ENCODE measurements around the gene ALDH3A1.

The ALDH3A1 gene

DNA sequence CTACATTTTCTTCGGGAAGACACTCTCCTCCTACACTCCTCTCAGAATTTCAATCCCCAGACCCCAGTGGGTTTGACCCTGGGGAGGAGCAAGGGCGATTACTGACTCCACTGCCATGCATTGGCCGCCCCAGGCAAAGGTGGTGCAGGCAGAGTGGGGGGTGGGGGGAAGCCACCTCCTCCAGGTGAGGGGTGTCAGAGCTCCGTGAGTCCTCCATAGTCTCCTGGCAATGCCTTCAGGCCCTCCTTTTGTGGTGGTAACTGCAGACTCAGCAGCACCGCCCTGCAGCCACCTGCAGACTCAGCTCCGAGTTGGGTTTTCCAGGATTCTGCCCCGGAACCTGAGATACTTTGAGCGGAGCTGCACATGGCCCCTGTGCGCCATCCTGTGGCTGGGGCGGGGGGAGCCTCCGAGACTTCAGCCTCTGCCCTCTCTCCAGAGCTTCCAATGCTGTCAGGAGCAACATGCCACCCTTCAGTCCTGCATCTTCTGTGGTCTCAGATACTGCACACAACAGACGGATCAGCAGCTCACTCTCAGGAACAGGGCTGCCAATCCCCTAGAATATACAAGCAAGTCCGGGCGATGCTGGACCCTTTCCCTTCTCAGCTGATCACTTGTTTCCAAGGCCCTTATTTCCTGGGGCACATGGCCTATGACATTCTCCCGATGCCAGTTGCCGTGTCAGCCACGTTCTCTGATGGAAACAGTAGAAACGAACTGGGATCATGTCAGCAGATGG, 29.3 kb downstream of the ALDH3A1 start:
- Histone ChIP-seq H3K36me3 (ENCODE audit: control insufficient read depth in 2 of 2, insufficient read depth in 2 of 2, low read length in 2 of 2) (no peaks in the 10 kb centered on the region), H3K27ac (ENCODE audit: low read depth in 2 of 2, low read length in 2 of 2) (peak overlapping the region in 1 of 2 donors; percentile 25), H3K9me3 (ENCODE audit: control insufficient read depth in 2 of 2, low read length in 2 of 2) (no peaks in the 10 kb centered on the region), H3K4me3 (ENCODE audit: low read length in 2 of 2) (no peak overlapping the region), H3K27me3 (ENCODE audit: control insufficient read depth in 2 of 2, insufficient read depth in 2 of 2, low read length in 2 of 2) (no peaks in the 10 kb centered on the region), H3K4me1 (ENCODE audit: control insufficient read depth in 2 of 2, insufficient read depth in 2 of 2, low read length in 2 of 2) (peaks cover 23 to 31% of the 10 kb centered on the region in 2 donors), H3K9ac (ENCODE audit: low read depth in 1 of 2, low read length in 2 of 2) (no peak overlapping the region)

DNA sequence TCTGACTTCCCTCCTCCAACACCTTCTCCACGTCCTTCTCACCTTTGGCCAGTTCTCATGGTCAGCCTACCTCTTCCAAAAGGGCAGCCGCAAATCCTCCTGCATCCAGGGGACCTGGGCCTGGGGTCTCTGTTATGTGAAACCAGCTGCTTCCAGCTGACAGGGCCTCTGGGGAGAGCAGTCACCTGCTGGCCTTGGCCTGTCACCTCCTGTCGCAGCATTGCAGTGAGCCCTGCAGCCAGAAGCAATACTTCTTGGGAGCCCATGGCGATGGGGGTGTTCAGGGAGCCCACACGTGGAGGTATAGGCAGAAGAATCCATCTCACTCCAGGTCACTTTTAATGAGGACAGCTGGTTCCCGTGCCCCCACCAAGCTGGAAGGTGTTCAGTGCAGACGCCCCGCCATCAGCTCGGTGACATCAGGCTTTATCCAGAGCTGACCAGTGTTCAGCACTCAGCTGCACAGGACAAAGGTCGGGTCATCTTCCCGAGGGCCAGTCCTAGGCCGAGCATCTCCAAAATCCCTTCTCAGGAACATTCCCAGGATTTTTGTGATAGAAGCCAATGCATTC, 30.0 kb downstream of the ALDH3A1 start:
- peak overlapping the region in 1 of 2 donors; percentile 28 for H3K27ac ChIP-seq (ENCODE audit: low read depth in 2 of 2, low read length in 2 of 2)
- H3K9me3 ChIP-seq (ENCODE audit: control insufficient read depth in 2 of 2, low read length in 2 of 2) = no peaks in the 10 kb centered on the region
- no peaks in the 10 kb centered on the region for H3K27me3 ChIP-seq (ENCODE audit: control insufficient read depth in 2 of 2, insufficient read depth in 2 of 2, low read length in 2 of 2)
- H3K4me1 ChIP-seq (ENCODE audit: control insufficient read depth in 2 of 2, insufficient read depth in 2 of 2, low read length in 2 of 2) = peaks cover 23 to 31% of the 10 kb centered on the region in 2 donors
- H3K4me3 ChIP-seq (ENCODE audit: low read length in 2 of 2) = no peak overlapping the region
- H3K36me3 ChIP-seq (ENCODE audit: control insufficient read depth in 2 of 2, insufficient read depth in 2 of 2, low read length in 2 of 2) = no peaks in the 10 kb centered on the region
- no peak overlapping the region for H3K9ac ChIP-seq (ENCODE audit: low read depth in 1 of 2, low read length in 2 of 2)

DNA sequence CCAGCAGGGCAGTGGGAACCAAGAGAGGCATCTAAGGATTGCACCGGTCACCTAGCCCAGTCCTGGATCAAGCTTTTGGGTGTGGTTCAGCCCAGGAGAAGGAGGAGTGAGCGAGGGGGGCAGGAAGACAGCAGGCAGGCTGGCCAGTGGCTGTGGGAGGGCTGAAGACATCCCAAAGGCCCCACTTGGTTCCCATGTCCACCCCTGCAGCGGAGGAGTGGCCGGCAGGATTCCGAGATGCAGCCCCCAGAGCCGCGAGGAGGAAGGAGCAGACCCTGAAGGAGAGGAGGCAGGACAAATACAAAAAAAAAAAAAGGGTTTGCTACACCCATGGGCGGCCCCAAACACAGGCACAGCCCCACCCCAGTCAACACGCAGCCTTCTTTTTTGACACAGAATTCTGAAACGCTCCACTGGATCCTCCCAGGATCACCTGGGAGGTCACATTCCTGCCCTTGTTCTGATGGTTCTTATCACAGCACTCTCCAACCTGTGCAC, 30.6 kb downstream of the ALDH3A1 start:
- no peak overlapping the region for H3K9ac ChIP-seq (ENCODE audit: low read depth in 1 of 2, low read length in 2 of 2)
- peaks cover 23 to 31% of the 10 kb centered on the region in 2 donors for H3K4me1 ChIP-seq (ENCODE audit: control insufficient read depth in 2 of 2, insufficient read depth in 2 of 2, low read length in 2 of 2)
- H3K36me3 ChIP-seq (ENCODE audit: control insufficient read depth in 2 of 2, insufficient read depth in 2 of 2, low read length in 2 of 2) = no peaks in the 10 kb centered on the region
- no peak overlapping the region for H3K4me3 ChIP-seq (ENCODE audit: low read length in 2 of 2)
- no peaks in the 10 kb centered on the region for H3K9me3 ChIP-seq (ENCODE audit: control insufficient read depth in 2 of 2, low read length in 2 of 2)
- no peak overlapping the region for H3K27ac ChIP-seq (ENCODE audit: low read depth in 2 of 2, low read length in 2 of 2)
- H3K27me3 ChIP-seq (ENCODE audit: control insufficient read depth in 2 of 2, insufficient read depth in 2 of 2, low read length in 2 of 2) = no peaks in the 10 kb centered on the region

DNA sequence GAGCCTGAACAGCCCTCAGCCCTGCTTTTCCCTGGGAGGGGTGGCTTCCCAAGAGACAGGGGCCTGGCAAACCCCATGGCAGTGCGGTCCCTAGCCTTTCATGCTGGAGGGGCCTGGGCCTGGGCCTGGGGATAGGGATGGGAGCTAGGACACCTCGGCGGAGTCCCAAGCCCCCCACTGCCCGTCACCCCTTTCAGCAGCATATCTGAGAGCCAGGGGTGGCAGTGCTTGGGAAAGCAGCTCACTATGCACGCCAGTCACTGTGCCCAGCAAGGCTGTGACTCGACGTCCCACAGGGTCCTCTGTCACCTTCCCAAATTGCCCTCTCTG, 31.1 kb downstream of the ALDH3A1 start:
- no peak overlapping the region for H3K27ac ChIP-seq (ENCODE audit: low read depth in 2 of 2, low read length in 2 of 2)
- no peak overlapping the region for H3K9ac ChIP-seq (ENCODE audit: low read depth in 1 of 2, low read length in 2 of 2)
- no peak overlapping the region for H3K4me3 ChIP-seq (ENCODE audit: low read length in 2 of 2)

DNA sequence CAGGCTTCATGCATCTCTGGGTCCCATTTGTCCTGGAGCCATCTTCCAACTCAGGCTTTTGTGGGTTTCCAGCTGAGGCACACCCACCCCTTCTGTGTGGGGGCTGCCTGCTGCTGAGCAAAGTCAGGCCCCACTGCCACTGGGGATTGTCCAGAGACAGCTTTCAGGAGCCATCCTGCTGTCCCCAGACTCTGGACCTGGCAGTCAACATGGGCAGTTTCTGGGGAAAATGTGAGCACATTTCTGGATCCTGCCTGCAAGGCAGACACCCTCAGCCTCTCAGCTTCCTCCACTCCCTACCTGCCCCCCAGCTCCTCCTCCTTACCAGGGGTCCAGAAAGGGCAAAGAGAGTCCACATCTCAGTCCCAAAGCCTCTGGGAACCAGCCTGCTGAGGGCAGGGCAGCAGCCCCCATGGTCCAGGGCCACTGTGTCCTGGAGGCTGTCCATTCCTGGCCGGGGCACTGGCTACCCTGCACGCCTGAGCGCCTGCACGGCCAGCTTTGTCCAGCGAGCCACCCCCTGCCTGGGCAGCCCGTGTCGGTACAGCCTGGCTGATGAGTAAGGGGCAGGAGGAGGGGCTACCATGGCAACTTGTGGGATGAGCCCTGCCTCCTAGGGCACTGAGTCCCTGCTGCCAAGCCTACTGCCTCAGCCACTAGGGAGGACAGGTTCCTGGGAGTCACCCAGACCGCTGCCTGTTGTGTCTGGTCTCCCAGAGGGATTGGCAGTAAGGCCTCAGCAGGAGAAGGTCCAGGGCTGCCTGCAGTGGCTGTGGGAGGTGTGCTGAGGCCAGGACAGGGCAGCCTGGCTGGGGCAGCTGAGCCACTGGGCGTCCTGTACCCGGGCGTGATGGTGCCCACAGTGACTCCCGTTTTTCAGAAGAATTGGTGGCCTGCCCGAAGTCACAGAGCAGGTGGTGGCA, 31.7 kb downstream of the ALDH3A1 start, which contains the start of gene SLC47A2:
Gene SLC47A2 (minus strand): TSS at position 477 of the 923 bp plus-strand sequence. CDS start 29 bp downstream, at position 448.
- no peaks in the 10 kb centered on the region for H3K36me3 ChIP-seq (ENCODE audit: control insufficient read depth in 2 of 2, insufficient read depth in 2 of 2, low read length in 2 of 2)
- no peaks in the 10 kb centered on the region for H3K27me3 ChIP-seq (ENCODE audit: control insufficient read depth in 2 of 2, insufficient read depth in 2 of 2, low read length in 2 of 2)
- no peak within 1 kb of the TSS for H3K4me3 ChIP-seq (ENCODE audit: low read length in 2 of 2)
- H3K9ac ChIP-seq (ENCODE audit: low read depth in 1 of 2, low read length in 2 of 2) = no peak within 1 kb of the TSS
- H3K27ac ChIP-seq (ENCODE audit: low read depth in 2 of 2, low read length in 2 of 2) = no peak within 1 kb of the TSS
- peaks cover 23 to 31% of the 10 kb centered on the region in 2 donors for H3K4me1 ChIP-seq (ENCODE audit: control insufficient read depth in 2 of 2, insufficient read depth in 2 of 2, low read length in 2 of 2)
- H3K9me3 ChIP-seq (ENCODE audit: control insufficient read depth in 2 of 2, low read length in 2 of 2) = no peaks in the 10 kb centered on the region

More for the DNA sequence above, 31.1 kb downstream of the ALDH3A1 start:
- Histone ChIP-seq H3K9me3 (ENCODE audit: control insufficient read depth in 2 of 2, low read length in 2 of 2) (no peaks in the 10 kb centered on the region), H3K36me3 (ENCODE audit: control insufficient read depth in 2 of 2, insufficient read depth in 2 of 2, low read length in 2 of 2) (no peaks in the 10 kb centered on the region), H3K27me3 (ENCODE audit: control insufficient read depth in 2 of 2, insufficient read depth in 2 of 2, low read length in 2 of 2) (no peaks in the 10 kb centered on the region), H3K4me1 (ENCODE audit: control insufficient read depth in 2 of 2, insufficient read depth in 2 of 2, low read length in 2 of 2) (peaks cover 23 to 31% of the 10 kb centered on the region in 2 donors)

DNA sequence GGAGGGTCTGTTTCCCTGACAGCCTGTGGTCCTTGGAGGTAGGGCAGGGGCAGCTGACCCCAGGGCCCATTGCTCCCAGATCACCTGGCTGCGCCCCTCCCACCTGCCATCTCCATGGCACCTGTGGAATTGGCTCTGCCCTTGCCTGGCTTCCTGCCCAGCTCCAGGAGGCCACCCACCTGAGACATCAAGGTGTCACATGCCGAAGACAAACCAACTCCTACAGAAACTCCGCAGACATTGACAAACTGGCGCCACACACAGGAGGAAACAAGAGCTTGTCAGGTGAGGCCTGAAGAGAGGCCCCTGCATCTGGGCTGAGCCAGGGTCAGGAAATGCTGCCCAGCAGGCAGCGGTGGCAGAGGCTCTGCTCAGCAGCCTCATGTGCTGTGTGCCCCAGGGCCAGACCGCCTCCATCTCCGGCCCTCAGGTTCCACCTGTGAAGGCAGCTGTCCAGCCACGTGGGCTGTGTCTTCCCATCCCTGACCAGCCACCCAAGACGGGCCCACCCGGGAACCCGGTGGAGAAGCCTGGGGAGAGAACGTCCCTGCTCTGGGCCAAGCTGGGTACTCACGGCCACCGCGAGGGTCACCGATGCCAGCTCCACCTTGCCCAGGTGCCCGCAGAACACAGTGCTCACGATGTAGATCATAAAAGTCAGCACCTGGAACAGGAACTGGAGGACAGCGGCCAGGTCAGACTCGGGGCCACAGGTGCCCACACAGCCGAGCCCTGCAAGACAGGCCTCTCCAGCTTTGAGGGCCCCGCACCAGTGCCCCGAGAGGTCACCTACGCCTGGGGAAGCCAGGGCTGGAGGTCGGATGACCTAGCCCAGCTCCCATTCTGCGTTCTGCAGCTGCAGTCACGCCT, 33.3 kb downstream of the ALDH3A1 start:
- Histone ChIP-seq H3K4me3 (ENCODE audit: low read length in 2 of 2) (no peak overlapping the region), H3K36me3 (ENCODE audit: control insufficient read depth in 2 of 2, insufficient read depth in 2 of 2, low read length in 2 of 2) (no peaks in the 10 kb centered on the region), H3K27me3 (ENCODE audit: control insufficient read depth in 2 of 2, insufficient read depth in 2 of 2, low read length in 2 of 2) (no peaks in the 10 kb centered on the region), H3K4me1 (ENCODE audit: control insufficient read depth in 2 of 2, insufficient read depth in 2 of 2, low read length in 2 of 2) (peaks cover 9 to 15% of the 10 kb centered on the region in 2 donors), H3K9me3 (ENCODE audit: control insufficient read depth in 2 of 2, low read length in 2 of 2) (no peaks in the 10 kb centered on the region), H3K27ac (ENCODE audit: low read depth in 2 of 2, low read length in 2 of 2) (no peak overlapping the region), H3K9ac (ENCODE audit: low read depth in 1 of 2, low read length in 2 of 2) (no peak overlapping the region)

DNA sequence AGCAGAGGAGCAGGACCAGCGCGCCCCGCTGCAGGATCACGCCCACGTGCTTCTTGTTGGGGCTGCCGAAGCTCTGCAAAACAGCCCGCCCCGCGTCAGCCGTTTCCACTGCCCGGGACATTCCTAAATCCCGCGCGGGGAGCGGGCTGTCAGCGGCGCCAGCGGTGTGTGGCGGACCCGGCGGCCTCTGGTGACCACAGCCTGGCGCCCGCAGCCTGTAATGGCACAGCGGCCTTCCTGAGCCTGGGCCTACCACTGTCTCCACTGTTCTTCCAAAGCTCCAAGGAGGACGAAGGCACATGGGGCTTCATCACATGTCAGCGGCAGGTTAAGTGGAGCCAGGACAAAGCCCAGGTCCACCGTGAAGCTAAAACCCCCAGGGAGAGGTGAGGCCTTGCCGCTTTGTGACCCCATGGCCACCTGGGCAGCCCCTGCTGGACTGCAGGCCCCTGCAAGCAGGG, 34.2 kb downstream of the ALDH3A1 start:
- Histone ChIP-seq H3K9me3 (ENCODE audit: control insufficient read depth in 2 of 2, low read length in 2 of 2) (no peaks in the 10 kb centered on the region), H3K36me3 (ENCODE audit: control insufficient read depth in 2 of 2, insufficient read depth in 2 of 2, low read length in 2 of 2) (no peaks in the 10 kb centered on the region), H3K27me3 (ENCODE audit: control insufficient read depth in 2 of 2, insufficient read depth in 2 of 2, low read length in 2 of 2) (no peaks in the 10 kb centered on the region), H3K4me1 (ENCODE audit: control insufficient read depth in 2 of 2, insufficient read depth in 2 of 2, low read length in 2 of 2) (peaks cover 3 to 8% of the 10 kb centered on the region in 2 donors), H3K4me3 (ENCODE audit: low read length in 2 of 2) (no peak overlapping the region), H3K27ac (ENCODE audit: low read depth in 2 of 2, low read length in 2 of 2) (no peak overlapping the region), H3K9ac (ENCODE audit: low read depth in 1 of 2, low read length in 2 of 2) (no peak overlapping the region)

DNA sequence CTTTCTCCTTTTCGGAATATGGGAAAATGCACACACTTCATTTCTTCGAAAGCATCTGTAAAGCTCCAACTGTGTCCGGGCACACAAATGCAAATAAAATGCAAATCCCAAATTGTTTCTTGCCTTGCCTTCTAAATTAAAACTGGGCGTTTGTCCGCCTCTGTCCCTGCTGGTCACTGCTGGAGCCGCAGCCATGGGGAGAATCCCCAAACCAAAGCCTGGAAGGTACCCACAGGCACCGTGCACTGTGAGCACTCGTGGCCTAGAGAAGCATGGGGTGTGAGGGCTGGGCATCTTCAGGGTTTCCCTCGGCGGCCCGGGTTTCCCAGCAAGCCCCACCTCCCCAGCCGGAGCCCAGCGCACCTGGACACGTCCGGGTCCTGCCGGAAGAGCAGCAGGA, 34.6 kb downstream of the ALDH3A1 start:
- no peaks in the 10 kb centered on the region for H3K9me3 ChIP-seq (ENCODE audit: control insufficient read depth in 2 of 2, low read length in 2 of 2)
- no peak overlapping the region for H3K4me3 ChIP-seq (ENCODE audit: low read length in 2 of 2)
- H3K4me1 ChIP-seq (ENCODE audit: control insufficient read depth in 2 of 2, insufficient read depth in 2 of 2, low read length in 2 of 2) = peaks cover 3 to 5% of the 10 kb centered on the region in 2 donors
- H3K27ac ChIP-seq (ENCODE audit: low read depth in 2 of 2, low read length in 2 of 2) = no peak overlapping the region
- no peaks in the 10 kb centered on the region for H3K36me3 ChIP-seq (ENCODE audit: control insufficient read depth in 2 of 2, insufficient read depth in 2 of 2, low read length in 2 of 2)
- no peaks in the 10 kb centered on the region for H3K27me3 ChIP-seq (ENCODE audit: control insufficient read depth in 2 of 2, insufficient read depth in 2 of 2, low read length in 2 of 2)
- H3K9ac ChIP-seq (ENCODE audit: low read depth in 1 of 2, low read length in 2 of 2) = no peak overlapping the region

DNA sequence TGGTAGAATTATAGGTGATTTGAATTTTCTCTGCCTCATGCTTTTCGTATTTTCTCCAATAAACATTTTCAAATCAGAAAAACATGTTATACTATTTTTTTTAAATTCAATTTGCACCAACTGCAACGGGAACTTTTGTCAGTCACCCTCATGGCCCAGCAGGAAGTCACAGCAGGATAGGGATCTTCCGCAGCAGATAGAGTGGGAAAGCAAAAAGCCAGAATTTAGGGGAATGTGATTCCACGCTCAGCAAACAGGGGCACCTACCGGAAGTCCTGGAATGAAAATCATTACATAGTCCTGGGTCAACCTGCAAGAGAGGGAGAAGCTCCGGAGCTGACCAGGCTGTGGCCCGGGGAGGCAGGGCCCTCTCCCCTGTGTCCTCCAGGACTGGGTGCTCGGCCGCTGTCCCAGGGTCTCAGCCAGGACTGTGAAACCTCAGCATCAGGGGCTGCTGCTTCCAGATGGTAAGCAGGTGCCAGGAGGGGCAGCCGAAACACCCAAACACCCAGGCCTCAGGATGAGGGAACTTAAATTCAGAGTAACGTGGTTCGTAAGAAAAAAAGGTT, 35.6 kb downstream of the ALDH3A1 start:
- H3K9ac ChIP-seq (ENCODE audit: low read depth in 1 of 2, low read length in 2 of 2) = no peak overlapping the region
- no peaks in the 10 kb centered on the region for H3K27me3 ChIP-seq (ENCODE audit: control insufficient read depth in 2 of 2, insufficient read depth in 2 of 2, low read length in 2 of 2)
- no peaks in the 10 kb centered on the region for H3K9me3 ChIP-seq (ENCODE audit: control insufficient read depth in 2 of 2, low read length in 2 of 2)
- H3K4me1 ChIP-seq (ENCODE audit: control insufficient read depth in 2 of 2, insufficient read depth in 2 of 2, low read length in 2 of 2) = peaks cover 0 to 2% of the 10 kb centered on the region in 2 donors
- no peaks in the 10 kb centered on the region for H3K36me3 ChIP-seq (ENCODE audit: control insufficient read depth in 2 of 2, insufficient read depth in 2 of 2, low read length in 2 of 2)
- H3K27ac ChIP-seq (ENCODE audit: low read depth in 2 of 2, low read length in 2 of 2) = no peak overlapping the region
- no peak overlapping the region for H3K4me3 ChIP-seq (ENCODE audit: low read length in 2 of 2)
